Measurements from ENCODE around the gene PDZK1IP1. TPM values are rescaled to one million over a fixed set of nuclear protein-coding genes. Genes with fewer than 3 reads are reported as not detected.

Gene PDZK1IP1
- total and polyA plus RNA-seq, 2 donors (not counting 3 experiments of a cell fraction or from before 2014, with no cell fraction given): 0.52 TPM; not detected in 1

DNA sequence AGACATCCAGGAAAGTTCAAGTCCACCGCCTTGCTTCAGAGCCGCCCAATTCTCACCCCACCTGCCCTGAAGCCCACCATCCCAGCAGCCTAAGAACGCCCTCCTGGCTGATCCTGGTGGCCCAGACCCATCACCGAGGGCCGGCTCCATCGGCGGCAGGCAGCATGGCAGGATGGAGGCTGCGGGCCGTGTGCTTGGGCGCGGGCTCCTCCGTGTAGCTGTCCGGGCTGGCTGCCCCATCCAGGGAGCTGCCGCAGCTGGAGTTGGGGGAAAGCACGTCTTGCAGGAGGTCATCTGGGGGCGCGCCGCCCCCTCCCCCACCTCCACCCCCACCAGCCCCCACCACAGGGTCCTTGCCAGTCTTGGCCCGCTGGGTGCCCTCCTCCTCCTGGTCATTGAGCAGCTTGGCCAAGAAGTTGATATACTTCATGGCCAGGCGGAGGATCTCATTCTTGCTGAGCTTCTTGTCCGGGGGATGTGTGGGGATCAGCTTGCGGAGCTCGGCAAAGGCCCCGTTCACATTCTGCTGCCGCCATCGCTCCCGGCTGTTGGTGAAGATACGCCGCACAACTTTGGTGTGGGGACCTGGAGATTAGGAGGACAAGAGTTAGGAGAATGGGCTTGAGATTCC is 29.9 kb upstream of the PDZK1IP1 start:
- TF ChIP-seq JUN (IDR thresholded peaks at IDR 0.05; ENCODE audit: borderline replicate concordance, insufficient read depth, insufficient read length, low read depth) (no peak), MAX (IDR thresholded peaks at IDR 0.05; ENCODE audit: insufficient read depth, insufficient read length) (no peak), EZH2 (IDR thresholded peaks at IDR 0.05; ENCODE audit: borderline replicate concordance, low read depth, low read length, severe bottlenecking) (no peak), GATA2 (IDR thresholded peaks at IDR 0.05; ENCODE audit: insufficient read depth, insufficient read length, low read depth, low read length) (no peak), POLR2A (IDR thresholded peaks at IDR 0.05; ENCODE audit: low read depth, low read length) (no peak)
- TF ChIP-seq, protein P1, sequence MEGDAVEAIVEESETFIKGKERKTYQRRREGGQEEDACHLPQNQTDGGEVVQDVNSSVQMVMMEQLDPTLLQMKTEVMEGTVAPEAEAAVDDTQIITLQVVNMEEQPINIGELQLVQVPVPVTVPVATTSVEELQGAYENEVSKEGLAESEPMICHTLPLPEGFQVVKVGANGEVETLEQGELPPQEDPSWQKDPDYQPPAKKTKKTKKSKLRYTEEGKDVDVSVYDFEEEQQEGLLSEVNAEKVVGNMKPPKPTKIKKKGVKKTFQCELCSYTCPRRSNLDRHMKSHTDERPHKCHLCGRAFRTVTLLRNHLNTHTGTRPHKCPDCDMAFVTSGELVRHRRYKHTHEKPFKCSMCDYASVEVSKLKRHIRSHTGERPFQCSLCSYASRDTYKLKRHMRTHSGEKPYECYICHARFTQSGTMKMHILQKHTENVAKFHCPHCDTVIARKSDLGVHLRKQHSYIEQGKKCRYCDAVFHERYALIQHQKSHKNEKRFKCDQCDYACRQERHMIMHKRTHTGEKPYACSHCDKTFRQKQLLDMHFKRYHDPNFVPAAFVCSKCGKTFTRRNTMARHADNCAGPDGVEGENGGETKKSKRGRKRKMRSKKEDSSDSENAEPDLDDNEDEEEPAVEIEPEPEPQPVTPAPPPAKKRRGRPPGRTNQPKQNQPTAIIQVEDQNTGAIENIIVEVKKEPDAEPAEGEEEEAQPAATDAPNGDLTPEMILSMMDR (IDR thresholded peaks at IDR 0.05; ENCODE audit: extremely low read depth in 1 of 2, insufficient read depth in 1 of 2, low read depth in 1 of 2, low read length in 2 of 2): no peak
- no peaks in the 10 kb centered on the region for H3K9me1 ChIP-seq (replicated peaks; ENCODE audit: control insufficient read depth, extremely low read depth, insufficient read depth, low read length)
- H2AFZ ChIP-seq (ENCODE audit: low read depth, low read length): no peak overlapping the region
- H3K4me1 ChIP-seq (ENCODE audit: control insufficient read depth, extremely low read depth, insufficient read depth, low read length): peaks cover 17% of the 10 kb centered on the region
- H4K20me1 ChIP-seq (replicated peaks; ENCODE audit: control insufficient read depth, extremely low read depth, insufficient read depth, low read length): no peaks in the 10 kb centered on the region
- no peak overlapping the region for H3K4me2 ChIP-seq (ENCODE audit: insufficient read depth, low read length)
- no peak for DNase-seq (ENCODE audit: low read depth, low spot score)
- peaks cover 8% of the 10 kb centered on the region for H3K79me2 ChIP-seq (ENCODE audit: control insufficient read depth, insufficient read depth, low read length)
- H3K27me3 ChIP-seq (ENCODE audit: control insufficient read depth in 2 of 2, insufficient read depth in 2 of 2, low read length in 2 of 2): no peaks in the 10 kb centered on the region
- H3K9me3 ChIP-seq (replicated peaks; ENCODE audit: control insufficient read depth, insufficient read depth, low read length): no peaks in the 10 kb centered on the region
- no peak overlapping the region for H3K27ac ChIP-seq (ENCODE audit: insufficient read depth, low read depth, low read length)
- H3K4me3 ChIP-seq (replicated peaks in 1 of 3; ENCODE audit: insufficient read depth in 1 of 3, low read depth in 1 of 3, low read length in 3 of 3): no peak overlapping the region
- CTCF ChIA-PET: interaction anchor here (3.3 kb wide), 1 partner anchor 40 kb away, joined by 8 read pairs; no protein-coding TSS in a partner anchor
- dilution Hi-C loops (cut with MboI; ENCODE audit: extremely low pct_ligation_motif_present, low sequenced_read_pairs) (no loop called here), intact Hi-C loops (cut with micrococcal nuclease) (no loop called here)
- H3K36me3 ChIP-seq (ENCODE audit: control insufficient read depth in 2 of 2, extremely low read depth in 1 of 2, insufficient read depth in 2 of 2, low read length in 2 of 2): peaks cover 12 to 57% of the 10 kb centered on the region in 2 experiments
- FAIRE-seq: no peak
- POLR2A ChIA-PET: interaction anchor here (0.6 kb wide), 1 partner anchor 9 kb away, joined by 4 read pairs; no protein-coding TSS in a partner anchor
- no TSS peak for BruUV-seq (replicated peaks)
- H3K9ac ChIP-seq (replicated peaks; ENCODE audit: extremely low read depth, insufficient read depth, low read length): no peak overlapping the region
